Measurements from ENCODE around the gene SUZ12. TPM values are rescaled to one million over a fixed set of nuclear protein-coding genes. Genes with fewer than 3 reads are reported as not detected.
A peak's percentile ranks its signal among the peaks of the same experiment; 100 is the strongest.

The SUZ12 gene
- total RNA-seq, 1 experiment from 2014 or later = 38.5 TPM

- Histone ChIP-seq H3K18ac (ENCODE audit: insufficient read length, low read depth, low read length) (no peak overlapping the region), H3K23ac (ENCODE audit: insufficient read length, low read depth, low read length) (no peak overlapping the region)
Measured at GRCh38 chr17:31931756-31932155, 5.1 kb upstream of the SUZ12 start.

More at GRCh38 chr17:31931756-31932155, 5.1 kb upstream of the SUZ12 start:
- no peaks in the 10 kb centered on the region; the same call in none of the 2 replicates for H3K27me3 Mint-ChIP-seq (ENCODE audit: low read depth)
- Histone ChIP-seq H3K9me3 (ENCODE audit: control insufficient read depth, low read depth, low read length) (no peaks in the 10 kb centered on the region), H3K9ac (ENCODE audit: extremely low read depth, insufficient read length, low read length) (no peak overlapping the region), H2AK5ac (ENCODE audit: insufficient read length, low read length) (no peak overlapping the region), H3K27ac (ENCODE audit: insufficient read length, low read depth, low read length) (no peak overlapping the region), H3K56ac (ENCODE audit: insufficient read length, low read depth, low read length) (no peak overlapping the region), H2BK5ac (ENCODE audit: insufficient read length, low read length) (no peak overlapping the region), H3K79me2 (ENCODE audit: insufficient read depth, low read length) (no peaks in the 10 kb centered on the region), H2BK20ac (ENCODE audit: low read depth, low read length, poor library complexity, severe bottlenecking) (no peak overlapping the region), H3K4ac (ENCODE audit: low read depth, low read length) (no peak overlapping the region), H3K4me1 (ENCODE audit: insufficient read depth, low read length) (no peaks in the 10 kb centered on the region), H3K23me2 (ENCODE audit: insufficient read length, low read depth, low read length, poor library complexity, severe bottlenecking) (no peaks in the 10 kb centered on the region), H4K20me1 (ENCODE audit: control insufficient read depth, insufficient read depth, insufficient read length) (no peaks in the 10 kb centered on the region), H2AFZ (ENCODE audit: low read length) (no peak overlapping the region), H2BK12ac (ENCODE audit: insufficient read length, low read depth, low read length) (no peak overlapping the region), H3K4me2 (ENCODE audit: insufficient read depth, insufficient read length, low read length) (no peak overlapping the region), H4K5ac (ENCODE audit: insufficient read length, low read depth, low read length) (no peak overlapping the region), H2BK15ac (ENCODE audit: low read depth, low read length) (no peak overlapping the region), H3T11ph (ENCODE audit: low read length) (no peak overlapping the region), H2BK120ac (ENCODE audit: low read depth, low read length, poor library complexity, severe bottlenecking) (no peak overlapping the region), H3K79me1 (ENCODE audit: insufficient read depth, low read depth, low read length, poor library complexity, severe bottlenecking) (no peaks in the 10 kb centered on the region), H3K27me3 (ENCODE audit: insufficient read depth, low read length) (no peaks in the 10 kb centered on the region), H4K91ac (ENCODE audit: insufficient read length, low read depth, low read length) (no peak overlapping the region), H4K8ac (replicated peaks; ENCODE audit: insufficient read length, low read depth, low read length) (no peak overlapping the region), H3K14ac (ENCODE audit: insufficient read depth, low read length) (no peak overlapping the region)
- DNase-seq = peak; percentile 5
- TF ChIP-seq, protein P1, sequence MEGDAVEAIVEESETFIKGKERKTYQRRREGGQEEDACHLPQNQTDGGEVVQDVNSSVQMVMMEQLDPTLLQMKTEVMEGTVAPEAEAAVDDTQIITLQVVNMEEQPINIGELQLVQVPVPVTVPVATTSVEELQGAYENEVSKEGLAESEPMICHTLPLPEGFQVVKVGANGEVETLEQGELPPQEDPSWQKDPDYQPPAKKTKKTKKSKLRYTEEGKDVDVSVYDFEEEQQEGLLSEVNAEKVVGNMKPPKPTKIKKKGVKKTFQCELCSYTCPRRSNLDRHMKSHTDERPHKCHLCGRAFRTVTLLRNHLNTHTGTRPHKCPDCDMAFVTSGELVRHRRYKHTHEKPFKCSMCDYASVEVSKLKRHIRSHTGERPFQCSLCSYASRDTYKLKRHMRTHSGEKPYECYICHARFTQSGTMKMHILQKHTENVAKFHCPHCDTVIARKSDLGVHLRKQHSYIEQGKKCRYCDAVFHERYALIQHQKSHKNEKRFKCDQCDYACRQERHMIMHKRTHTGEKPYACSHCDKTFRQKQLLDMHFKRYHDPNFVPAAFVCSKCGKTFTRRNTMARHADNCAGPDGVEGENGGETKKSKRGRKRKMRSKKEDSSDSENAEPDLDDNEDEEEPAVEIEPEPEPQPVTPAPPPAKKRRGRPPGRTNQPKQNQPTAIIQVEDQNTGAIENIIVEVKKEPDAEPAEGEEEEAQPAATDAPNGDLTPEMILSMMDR (conservative IDR thresholded peaks at IDR 0.05) = no peak
- H3K4me1 Mint-ChIP-seq = 0 out of 4 replicates have a peak, but pooled peaks cover 0 to 2% of the 10 kb centered on the region in 2 experiments
- H3K27ac Mint-ChIP-seq = no peak overlapping the region
- no peaks in the 10 kb centered on the region; a peak in 1 of 7 replicates for H3K36me3 Mint-ChIP-seq (ENCODE audit: insufficient read depth in 1 of 3, low read depth in 3 of 3)
- no peaks in the 10 kb centered on the region; a peak in 1 of 5 replicates for H3K9me3 Mint-ChIP-seq
- no peak overlapping the region for H3K4me3 Mint-ChIP-seq
- no CpG with 5 or more reads among the region's 1 CpG for WGBS (ENCODE audit: extremely low coverage, insufficient read length, low lambda C conversion rate)
